Dermis microvascular lymphatic vessel endothelial cell (primary cell): ENCODE results near the gene CERT1. TPM values are rescaled to one million over a fixed set of nuclear protein-coding genes. Genes with fewer than 3 reads are reported as not detected.

Experiments used
- DNase-seq, 2 donors: peaks; one replicate each; pipeline versions ENCODE4 v3.0.0 to v3.0.0-alpha.2; 2010; ENCODE audit warnings: low read depth in 2 of 2
- total RNA-seq: library from RNA; depleted of rRNA; stranded (reverse); fragments of >200 nt; gene quantifications from 2 replicates; pipeline ENCODE4 v1.2.1, GENCODE V29; 2014

CERT1 gene
- total RNA-seq, 1 donor from 2014 or later, result 20.0 TPM

DNA sequence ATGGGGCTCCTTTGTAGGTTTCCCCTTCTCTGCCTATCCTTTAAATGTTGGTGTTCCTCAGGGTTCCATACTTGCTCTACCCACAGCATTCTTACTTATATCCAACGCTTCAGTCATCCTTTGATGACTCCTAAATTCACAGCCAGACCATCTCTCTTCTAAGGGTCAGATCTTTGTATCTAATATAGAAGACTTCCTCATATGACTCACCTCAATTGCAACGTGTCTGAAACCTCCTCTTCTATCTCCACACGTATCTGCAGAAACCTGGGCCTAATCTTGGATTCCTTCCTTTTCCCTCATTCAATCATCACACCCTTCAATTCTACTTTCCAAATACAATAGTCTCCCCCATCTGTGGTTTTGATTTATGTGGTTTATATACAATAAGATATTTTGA lies 106.1 kb downstream of the CERT1 start:
- DNase-seq, result no peak

DNA sequence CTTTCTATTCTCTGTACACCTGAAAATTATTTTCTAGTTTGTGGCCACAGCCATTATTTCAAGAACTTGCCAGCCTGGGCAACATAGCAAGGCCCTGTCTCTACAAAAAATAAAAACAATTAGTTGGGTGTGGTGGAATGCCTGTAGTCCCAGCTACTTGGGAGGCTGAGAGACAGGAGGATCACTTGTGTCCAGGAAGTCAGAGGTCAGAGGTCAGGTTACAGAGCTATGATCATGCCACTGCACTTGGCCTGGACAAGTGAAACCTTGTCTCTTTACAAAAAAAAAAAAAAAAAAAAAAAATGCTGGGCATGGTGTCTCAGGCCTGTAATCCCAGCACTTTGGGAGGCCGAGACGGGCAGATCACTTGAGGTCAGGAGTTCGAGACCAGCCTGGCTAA lies 116.2 kb downstream of the CERT1 start:
- peak; percentile 19 to 30 for DNase-seq

DNA sequence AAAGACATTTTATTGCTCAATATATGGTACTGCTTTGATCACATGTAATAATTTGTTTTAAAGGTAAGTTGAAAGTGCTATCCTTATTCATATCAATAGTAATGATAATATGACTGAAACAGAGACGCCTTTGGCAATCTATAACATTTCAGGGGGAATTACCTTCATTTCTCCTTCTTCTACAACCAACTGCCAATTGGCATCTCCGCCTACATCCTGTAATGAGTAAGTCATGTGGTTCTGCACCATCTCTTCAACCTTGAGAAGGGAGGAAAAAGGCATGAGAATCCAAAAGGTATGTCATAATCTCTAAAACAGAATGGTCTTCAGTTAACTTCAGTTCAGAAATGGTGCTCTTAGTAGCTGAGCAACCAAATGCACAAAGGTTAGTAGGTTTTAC lies 122.0 kb downstream of the CERT1 start:
- DNase-seq, result no peak

DNA sequence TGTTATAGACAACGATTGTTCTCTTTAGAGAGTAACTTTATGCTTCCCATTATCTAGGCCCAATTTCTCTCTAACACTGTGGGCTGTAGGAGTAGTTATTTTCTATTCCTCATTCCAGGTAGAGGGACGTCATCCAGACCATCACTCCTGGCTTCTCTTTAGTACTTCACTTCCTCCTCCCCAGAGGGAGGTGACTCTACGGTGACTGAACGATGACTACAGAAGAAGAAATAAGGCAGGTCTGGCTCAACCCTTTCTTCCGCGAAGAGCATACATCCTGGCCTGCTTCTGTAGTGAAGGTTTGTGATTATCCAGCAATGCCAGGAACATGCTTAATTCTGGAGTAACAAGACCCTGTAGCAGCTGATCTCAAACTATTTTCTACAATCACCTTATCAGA lies 123.6 kb downstream of the CERT1 start:
- no peak for DNase-seq

DNA sequence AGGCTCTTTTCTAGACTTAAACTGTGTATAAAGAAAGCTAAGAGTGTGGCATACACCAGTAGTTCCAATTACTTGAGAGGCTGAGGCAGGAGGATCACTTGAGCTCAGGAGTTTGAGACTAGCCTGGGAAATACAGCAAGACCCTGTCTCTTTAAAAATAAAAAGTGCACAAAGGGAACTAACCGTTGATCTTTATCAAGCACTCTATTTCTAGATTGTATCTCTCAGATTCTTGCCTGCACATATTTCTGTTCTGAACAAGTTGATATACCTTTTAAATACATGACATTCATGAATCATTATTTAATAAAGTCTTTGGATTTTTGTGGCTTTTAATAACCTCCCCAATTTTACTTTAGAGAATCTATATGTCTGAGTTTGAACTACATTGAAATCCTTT lies 127.2 kb downstream of the CERT1 start:
- DNase-seq, result no peak

DNA sequence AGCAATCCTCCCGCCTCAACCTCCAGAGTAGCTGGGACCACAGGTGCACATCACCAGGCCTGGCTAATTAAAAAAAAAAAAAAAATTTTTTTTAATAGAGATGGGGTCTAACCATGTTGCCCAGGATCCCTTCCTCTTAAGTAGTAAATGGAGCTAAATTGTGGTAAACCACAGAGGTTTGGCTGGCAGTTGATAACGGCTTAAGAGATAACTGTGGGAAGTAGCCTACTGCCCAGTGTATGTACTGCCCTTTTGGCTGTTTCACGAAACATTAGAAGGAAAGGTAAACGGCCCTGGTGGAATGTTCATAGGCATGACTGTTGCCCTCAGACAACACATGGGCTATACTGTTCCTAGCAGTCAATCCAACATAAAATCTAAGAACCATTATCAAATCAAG lies 130.0 kb downstream of the CERT1 start:
- no peak for DNase-seq

DNA sequence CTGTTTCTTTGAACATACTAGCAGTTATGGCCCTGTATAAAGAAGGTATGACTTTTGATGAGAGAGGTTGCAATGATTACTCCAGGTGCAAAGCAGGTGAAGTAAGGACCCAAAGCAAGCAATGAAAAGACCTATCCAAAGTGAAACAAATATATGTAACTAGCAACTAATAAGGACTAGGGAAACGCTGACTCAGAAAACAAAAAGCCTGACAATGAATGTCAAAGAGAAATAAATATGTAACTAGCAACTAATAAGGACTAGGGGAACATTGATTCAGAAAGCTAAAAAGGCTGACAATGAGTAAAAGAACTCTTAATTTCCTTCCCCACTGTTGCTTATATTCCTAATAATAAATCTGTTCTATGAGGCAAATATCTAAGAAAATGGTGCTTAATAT lies 131.3 kb downstream of the CERT1 start:
- no peak for DNase-seq

DNA sequence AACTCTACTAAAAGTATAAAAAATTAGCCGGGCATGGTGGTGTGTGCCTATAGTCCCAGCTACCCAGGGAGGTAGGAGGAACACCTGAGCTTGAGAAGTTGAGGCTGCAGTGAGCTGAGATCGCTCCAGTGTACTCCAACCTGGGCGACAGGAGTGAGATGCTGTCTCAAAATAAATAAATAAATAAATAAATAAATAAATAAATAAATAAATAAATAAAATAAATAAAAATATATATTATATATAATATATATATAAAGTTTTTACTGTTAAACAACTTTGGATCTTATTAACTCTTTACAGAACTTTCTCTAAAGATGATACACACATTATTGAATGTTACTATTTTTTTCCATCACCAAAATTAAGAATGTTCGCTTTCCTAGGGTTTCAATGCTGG lies 136.0 kb downstream of the CERT1 start:
- DNase-seq, result no peak

DNA sequence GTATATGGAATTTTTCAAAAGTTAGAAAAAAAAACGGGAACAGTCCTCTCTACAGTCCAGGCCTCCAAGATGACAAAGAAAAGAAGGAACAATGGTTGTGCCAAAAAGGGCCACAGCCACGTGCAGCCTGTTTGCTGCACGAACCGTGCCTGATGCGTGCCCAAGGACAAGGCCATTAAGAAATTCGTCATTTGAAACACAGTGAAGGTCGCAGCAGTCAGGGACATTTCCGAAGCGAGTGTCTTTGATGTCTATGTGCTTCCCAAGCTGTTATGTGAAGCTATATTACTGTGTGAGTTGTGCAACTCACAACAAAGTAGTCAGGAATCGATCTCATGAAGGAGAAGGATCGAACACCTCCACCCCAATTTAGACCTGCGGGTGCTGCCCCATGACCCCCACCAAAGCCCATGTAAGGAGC lies 137.0 kb downstream of the CERT1 start:
- no peak for DNase-seq

DNA sequence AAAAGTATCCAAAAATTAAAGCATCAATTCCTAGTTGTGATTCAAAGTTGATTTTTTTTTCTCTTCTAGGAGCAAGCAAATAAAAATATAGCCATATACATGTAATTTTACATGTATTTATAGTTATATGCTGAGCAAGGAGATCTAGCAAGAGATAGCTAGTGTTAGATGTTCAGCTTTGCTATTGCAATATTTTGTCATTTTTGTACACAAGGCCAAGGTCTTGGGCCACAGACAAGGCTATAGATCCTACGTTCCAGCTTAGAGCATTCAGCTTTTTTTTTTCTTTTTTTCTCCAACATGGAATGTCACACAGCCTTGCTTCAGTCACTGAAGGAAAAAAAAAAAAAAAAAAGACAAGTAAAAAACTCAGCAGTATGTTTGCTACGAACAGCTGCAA lies 137.6 kb downstream of the CERT1 start:
- DNase-seq, result no peak

DNA sequence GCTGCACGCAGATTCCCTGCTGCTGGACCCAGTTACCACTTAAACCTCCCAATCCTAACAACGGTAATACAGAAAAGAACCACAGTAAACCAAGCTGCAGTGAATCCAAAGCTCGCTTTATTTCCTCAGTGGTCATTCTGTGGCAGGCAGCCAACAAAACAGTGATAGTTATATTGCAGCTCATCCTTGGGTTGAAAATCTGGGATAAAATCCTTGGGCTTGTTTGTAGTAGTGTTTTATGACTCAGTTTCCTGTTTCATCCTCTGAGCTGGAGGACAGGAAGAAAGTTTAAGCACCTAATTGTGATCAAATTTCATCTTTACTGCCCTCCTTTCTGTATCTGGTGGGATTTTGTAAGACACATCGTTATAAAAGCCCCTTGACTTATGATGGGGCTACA lies 143.0 kb downstream of the CERT1 start:
- DNase-seq, result peak in 1 of 2 donors; percentile 76

DNA sequence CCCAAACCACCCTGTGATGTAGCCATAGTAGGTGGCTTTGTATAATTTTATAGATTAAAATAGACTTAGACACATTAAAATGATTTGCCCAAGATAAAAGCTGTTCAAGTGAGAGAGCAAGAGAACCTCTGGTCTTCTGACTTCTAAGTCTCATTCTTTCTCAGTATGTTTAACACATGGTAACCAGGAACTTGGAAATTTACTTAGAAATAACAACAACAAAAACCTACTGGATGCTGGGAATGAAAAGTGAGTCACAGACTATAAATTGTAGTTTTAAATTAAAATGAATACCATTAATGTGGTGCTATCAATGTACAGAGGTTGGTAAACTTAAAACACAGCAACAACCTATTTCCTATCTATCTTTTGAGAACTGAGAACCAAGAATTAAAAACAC lies 144.0 kb downstream of the CERT1 start:
- DNase-seq, result peak in 1 of 2 donors; percentile 31

DNA sequence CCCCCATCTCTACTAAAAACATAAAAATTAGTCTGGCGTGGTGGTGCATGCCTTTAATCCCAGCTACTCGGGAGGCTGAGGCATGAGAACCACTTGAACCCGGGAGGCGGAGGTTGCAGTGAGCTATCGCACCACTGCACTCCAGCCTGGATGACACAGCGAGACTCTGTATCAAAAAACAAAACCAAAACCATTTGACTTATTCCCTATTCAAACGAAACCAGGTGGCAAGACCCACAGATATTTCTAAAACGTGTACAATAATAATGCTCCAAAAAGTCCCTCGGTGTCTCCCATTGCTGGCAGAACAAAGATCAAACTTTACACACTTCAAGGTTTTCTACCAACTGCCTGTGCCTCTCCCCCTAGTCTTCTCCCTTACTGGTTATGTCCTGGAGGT lies 144.6 kb downstream of the CERT1 start:
- no peak for DNase-seq

DNA sequence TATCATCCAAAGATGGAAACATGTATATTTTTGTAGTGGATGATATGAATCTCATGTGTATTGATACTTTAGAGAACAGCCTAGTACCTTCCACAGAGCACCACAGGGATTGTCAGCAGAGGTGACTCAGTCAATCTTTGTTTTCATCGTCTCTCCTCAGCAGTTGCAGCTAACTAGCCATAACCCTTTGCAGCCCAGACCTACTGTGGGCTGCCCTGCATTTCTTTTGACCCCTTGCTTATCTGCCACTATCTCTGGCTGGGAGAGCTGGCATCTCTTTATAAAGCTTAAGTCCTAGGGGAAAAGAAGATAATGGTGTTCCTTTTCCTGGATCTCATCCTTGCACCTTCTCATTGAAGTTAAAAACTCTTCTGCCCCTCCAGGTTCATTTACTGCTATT lies 145.7 kb downstream of the CERT1 start:
- no peak for DNase-seq

DNA sequence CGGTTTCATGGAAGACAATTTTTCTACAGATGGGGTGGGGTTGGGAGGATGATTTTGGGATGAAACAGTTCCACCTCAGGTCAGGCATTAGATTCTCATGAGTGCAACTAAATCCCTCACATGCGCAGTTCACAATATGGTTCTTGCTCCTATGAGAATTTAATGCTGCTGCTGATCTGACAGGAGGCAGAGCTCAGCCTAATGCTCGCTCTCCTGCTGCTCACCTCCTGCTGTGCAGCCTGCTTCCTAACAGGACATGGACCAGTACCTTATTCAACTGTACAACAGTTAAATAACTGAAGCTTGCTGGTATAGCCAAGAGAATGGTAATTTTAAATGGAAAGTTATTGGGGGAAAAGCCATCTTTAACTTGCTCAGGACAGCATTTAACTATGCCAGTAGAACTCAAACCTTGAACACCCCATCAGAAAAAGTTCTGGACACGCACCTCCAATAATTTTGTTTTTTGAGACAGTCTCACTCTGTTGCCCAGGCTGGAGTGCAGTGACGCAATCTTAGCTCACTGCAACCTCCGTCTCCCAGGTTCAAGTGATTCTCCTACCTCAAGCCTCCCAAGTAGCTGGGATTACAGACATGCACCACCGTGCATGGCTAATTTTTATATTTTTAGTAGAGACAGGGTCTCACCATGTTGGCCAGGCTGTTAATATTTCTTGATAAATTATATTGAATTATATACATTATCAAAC lies 146.7 kb downstream of the CERT1 start:
- no peak for DNase-seq

DNA sequence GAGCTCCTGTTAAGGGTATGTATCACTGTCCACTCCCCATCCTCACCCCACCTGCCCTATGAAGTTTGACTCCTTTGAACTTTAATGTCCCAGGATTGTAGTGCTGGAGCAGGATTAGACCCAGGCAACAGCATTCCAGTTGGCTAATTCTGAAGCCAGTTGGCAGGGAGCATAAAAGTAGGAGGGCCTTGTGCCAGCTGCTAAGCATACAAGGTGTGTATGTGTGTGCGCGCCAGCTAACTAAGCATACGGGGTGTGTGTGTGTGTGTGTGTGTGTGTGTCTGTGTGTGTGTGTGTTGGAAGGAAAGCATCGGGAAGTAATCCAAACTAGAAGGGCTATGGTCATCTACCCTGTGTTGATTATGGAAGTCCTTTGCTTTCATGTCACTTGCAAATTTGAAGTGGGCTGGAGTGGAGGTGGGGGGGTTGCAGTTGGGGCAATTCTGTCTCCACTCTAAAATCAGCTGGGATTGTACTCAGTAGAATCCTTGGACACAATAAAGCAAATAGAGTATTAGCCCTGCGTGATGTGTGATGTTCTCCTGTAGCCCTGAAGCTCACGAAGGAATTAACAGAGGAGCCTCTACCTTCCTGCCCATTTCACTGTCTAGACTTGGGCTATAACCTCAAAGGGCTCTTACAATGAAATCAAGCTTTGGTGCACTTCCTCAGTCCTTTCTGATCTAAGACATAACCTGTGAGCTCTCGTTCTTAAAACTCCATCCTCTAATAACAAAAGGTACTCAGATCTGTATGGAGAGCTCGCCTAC lies 147.5 kb downstream of the CERT1 start:
- DNase-seq, result no peak

DNA sequence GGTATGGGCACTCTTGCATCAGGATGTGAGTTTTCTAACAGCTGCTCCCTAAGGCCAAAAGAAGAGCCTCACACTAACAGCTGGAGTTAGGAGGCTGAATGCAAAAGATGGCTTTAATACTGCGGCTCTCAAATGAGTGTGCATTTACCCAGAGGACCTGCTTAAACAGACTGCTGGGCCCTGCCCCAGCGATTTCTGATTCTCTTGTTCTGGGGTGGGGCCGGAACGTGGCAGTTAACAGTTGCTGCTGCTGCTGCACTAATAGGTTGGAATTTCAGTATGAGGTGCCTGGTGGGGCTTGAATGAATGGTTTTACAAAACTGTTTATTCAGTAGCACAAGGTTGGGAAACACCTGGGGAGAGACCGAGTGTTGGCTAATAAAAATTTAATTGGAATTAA lies 148.3 kb downstream of the CERT1 start:
- DNase-seq, result no peak

DNA sequence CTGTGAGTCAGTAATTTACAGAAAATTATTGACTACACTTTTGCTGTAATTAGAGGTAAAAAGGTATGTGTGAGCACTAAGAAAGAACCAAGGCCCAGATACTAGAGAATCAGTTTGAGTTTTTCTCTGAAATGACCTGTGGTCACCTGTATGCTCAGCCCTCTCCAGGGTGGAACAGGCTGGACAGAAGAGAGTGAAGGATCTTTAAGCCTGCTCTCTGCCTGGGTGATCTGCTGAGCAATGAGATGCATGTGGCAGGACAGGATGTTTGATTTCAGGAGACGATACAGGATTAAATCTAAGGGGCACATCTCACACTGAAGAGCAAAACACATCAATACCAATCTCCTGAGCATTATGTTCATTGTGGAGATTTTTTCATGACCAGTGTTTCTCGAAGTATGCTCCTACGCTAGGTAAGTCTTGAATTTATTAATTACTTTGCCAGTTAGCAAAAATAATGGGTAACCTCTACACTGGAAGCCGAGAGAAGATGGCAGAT lies 148.9 kb downstream of the CERT1 start:
- DNase-seq, result no peak

DNA sequence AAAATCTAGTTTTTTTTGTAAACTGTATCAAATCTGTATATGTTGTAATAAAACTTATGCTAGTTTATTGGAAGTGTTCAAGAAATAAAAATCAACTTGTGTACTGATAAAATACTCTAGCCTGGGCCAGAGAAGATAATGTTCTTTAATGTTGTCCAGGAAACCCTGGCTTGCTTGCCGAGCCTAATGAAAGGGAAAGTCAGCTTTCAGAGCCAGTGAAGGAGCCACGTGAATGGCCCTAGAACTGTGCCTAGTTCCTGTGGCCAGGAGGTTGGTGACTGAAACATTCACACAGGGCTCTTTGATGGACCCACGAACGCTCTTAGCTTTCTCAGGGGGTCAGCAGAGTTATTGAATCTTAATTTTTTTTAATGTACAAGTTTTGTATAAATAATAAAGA lies 150.1 kb downstream of the CERT1 start:
- no peak for DNase-seq

DNA sequence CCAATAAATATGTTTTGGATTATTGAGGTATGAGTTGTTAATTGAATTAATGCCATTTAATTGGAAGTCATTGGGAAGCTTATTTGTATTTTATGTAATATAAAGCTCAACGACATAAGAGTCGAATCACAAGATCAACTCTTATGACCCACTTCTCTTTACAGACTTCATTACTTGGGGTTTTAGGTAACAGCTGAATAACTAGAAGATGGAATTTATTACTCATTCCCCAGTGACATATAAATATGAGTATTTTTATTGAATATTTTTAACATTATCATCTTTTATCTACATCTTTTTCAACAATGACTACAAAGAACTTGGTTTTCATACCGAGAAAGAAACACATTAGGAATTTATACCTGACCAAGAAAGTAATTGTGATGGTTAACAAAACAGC lies 153.3 kb downstream of the CERT1 start:
- DNase-seq, result no peak

DNA sequence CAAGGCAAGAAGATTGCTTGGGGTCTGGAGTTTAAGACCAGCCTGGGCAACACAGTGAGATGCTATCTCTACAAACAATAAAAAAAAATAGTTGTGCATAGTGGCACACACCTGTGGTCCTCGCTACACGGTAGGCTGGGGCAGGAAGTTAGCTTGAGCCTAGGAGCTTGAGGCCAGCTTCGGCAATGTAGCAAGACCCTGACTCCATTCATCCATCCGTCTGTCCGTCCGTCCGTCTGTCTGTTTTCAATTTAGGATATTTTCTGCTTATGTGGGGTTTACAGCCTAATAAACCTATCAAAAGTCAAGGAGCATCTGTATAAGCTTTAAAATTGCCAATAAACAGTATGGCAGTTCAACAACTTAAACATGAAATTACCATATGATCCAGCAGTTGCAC lies 154.7 kb downstream of the CERT1 start:
- DNase-seq, result no peak

DNA sequence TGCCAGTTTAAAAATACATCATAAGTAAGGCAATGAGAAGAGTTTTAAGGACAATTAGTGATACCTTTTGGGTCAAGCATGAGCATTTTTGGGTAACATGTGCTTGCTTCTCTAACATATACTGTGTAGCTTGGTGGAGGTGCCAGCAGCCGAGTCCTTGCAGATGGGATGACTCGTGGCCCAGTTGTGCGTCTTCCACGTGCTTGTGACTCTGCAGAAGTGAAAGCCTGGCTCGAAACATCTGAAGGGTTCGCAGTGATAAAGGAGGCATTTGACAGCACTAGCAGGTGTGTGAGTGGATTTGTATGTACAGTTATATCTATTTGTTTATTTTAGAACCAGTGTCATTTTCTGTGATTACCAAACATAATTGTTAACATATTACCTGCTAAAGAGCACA lies 156.2 kb downstream of the CERT1 start:
- no peak for DNase-seq
